ENCODE measurements around the gene GTF2H2C. TPM values are rescaled to one million over a fixed set of nuclear protein-coding genes. Genes with fewer than 3 reads are reported as not detected.

GTF2H2C gene
- total and polyA plus RNA-seq, 2 experiments from 2014 or later = 52.2 to 61.6 TPM

DNA sequence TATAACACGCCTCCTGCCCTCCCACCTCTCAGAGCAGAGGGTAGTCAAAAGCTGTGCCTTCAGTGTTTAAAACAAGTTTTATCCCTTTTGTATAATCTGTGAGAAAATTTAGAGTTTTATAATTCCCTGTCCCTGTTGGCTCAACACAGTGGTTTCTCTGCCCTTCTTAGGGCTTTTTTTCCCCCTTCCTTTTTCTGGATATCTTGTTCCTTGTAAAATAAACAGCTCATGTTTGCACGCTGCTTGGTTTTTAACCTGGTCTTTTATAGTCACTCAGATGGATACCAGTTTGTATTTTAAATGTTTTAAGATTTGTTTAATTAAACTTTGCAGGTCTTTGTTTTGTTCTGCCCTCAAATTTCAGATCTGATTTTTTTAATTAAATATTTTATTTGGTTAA is 40.7 kb upstream of the GTF2H2C start:
- no peak overlapping the region for H3K4me3 ChIP-seq
- Mint-ChIP-seq H3K4me1 (no peaks in the 10 kb centered on the region), H3K9me3 (peaks cover 9% of the 10 kb centered on the region), H3K27ac (no peak overlapping the region), H3K27me3 (ENCODE audit: insufficient read depth, low read depth, poor library complexity) (peaks cover 1% of the 10 kb centered on the region), H3K36me3 (ENCODE audit: low read depth) (peaks cover 34% of the 10 kb centered on the region), H3K4me3 (no peak overlapping the region)
- H4K20me1 ChIP-seq (replicated peaks; ENCODE audit: insufficient read depth) = peaks cover 11% of the 10 kb centered on the region
- H3K79me2 ChIP-seq (replicated peaks; ENCODE audit: insufficient read depth) = peaks cover 9% of the 10 kb centered on the region; the same call in 1 of the 2 replicates
- H3K4me2 ChIP-seq = no peak overlapping the region
- TF ChIP-seq, protein P1, sequence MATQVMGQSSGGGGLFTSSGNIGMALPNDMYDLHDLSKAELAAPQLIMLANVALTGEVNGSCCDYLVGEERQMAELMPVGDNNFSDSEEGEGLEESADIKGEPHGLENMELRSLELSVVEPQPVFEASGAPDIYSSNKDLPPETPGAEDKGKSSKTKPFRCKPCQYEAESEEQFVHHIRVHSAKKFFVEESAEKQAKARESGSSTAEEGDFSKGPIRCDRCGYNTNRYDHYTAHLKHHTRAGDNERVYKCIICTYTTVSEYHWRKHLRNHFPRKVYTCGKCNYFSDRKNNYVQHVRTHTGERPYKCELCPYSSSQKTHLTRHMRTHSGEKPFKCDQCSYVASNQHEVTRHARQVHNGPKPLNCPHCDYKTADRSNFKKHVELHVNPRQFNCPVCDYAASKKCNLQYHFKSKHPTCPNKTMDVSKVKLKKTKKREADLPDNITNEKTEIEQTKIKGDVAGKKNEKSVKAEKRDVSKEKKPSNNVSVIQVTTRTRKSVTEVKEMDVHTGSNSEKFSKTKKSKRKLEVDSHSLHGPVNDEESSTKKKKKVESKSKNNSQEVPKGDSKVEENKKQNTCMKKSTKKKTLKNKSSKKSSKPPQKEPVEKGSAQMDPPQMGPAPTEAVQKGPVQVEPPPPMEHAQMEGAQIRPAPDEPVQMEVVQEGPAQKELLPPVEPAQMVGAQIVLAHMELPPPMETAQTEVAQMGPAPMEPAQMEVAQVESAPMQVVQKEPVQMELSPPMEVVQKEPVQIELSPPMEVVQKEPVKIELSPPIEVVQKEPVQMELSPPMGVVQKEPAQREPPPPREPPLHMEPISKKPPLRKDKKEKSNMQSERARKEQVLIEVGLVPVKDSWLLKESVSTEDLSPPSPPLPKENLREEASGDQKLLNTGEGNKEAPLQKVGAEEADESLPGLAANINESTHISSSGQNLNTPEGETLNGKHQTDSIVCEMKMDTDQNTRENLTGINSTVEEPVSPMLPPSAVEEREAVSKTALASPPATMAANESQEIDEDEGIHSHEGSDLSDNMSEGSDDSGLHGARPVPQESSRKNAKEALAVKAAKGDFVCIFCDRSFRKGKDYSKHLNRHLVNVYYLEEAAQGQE (IDR thresholded peaks at IDR 0.05; ENCODE audit: unreplicated experiment) = no peak
- TF ChIP-seq NANOG (IDR thresholded peaks at IDR 0.05; ENCODE audit: borderline replicate concordance) (no peak), STAT1 (IDR thresholded peaks at IDR 0.05; ENCODE audit: unreplicated experiment) (no peak), ZNF331 (CRISPR knock-in tag; IDR thresholded peaks at IDR 0.05; ENCODE audit: low read depth) (no peak), CREB1 (CRISPR knock-in tag; IDR thresholded peaks at IDR 0.05; ENCODE audit: low read depth) (no peak)
- TF ChIP-seq, protein P2, sequence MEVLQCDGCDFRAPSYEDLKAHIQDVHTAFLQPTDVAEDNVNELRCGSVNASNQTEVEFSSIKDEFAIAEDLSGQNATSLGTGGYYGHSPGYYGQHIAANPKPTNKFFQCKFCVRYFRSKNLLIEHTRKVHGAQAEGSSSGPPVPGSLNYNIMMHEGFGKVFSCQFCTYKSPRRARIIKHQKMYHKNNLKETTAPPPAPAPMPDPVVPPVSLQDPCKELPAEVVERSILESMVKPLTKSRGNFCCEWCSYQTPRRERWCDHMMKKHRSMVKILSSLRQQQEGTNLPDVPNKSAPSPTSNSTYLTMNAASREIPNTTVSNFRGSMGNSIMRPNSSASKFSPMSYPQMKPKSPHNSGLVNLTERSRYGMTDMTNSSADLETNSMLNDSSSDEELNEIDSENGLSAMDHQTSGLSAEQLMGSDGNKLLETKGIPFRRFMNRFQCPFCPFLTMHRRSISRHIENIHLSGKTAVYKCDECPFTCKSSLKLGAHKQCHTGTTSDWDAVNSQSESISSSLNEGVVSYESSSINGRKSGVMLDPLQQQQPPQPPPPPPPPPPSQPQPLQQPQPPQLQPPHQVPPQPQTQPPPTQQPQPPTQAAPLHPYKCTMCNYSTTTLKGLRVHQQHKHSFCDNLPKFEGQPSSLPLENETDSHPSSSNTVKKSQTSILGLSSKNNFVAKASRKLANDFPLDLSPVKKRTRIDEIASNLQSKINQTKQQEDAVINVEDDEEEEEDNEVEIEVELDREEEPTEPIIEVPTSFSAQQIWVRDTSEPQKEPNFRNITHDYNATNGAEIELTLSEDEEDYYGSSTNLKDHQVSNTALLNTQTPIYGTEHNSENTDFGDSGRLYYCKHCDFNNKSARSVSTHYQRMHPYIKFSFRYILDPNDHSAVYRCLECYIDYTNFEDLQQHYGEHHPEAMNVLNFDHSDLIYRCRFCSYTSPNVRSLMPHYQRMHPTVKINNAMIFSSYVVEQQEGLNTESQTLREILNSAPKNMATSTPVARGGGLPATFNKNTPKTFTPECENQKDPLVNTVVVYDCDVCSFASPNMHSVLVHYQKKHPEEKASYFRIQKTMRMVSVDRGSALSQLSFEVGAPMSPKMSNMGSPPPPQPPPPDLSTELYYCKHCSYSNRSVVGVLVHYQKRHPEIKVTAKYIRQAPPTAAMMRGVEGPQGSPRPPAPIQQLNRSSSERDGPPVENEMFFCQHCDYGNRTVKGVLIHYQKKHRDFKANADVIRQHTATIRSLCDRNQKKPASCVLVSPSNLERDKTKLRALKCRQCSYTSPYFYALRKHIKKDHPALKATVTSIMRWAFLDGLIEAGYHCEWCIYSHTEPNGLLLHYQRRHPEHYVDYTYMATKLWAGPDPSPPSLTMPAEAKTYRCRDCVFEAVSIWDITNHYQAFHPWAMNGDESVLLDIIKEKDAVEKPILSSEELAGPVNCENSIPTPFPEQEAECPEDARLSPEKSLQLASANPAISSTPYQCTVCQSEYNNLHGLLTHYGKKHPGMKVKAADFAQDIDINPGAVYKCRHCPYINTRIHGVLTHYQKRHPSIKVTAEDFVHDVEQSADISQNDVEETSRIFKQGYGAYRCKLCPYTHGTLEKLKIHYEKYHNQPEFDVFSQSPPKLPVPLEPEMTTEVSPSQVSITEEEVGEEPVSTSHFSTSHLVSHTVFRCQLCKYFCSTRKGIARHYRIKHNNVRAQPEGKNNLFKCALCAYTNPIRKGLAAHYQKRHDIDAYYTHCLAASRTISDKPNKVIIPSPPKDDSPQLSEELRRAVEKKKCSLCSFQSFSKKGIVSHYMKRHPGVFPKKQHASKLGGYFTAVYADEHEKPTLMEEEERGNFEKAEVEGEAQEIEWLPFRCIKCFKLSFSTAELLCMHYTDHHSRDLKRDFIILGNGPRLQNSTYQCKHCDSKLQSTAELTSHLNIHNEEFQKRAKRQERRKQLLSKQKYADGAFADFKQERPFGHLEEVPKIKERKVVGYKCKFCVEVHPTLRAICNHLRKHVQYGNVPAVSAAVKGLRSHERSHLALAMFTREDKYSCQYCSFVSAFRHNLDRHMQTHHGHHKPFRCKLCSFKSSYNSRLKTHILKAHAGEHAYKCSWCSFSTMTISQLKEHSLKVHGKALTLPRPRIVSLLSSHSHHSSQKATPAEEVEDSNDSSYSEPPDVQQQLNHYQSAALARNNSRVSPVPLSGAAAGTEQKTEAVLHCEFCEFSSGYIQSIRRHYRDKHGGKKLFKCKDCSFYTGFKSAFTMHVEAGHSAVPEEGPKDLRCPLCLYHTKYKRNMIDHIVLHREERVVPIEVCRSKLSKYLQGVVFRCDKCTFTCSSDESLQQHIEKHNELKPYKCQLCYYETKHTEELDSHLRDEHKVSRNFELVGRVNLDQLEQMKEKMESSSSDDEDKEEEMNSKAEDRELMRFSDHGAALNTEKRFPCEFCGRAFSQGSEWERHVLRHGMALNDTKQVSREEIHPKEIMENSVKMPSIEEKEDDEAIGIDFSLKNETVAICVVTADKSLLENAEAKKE (CRISPR knock-in tag; IDR thresholded peaks at IDR 0.05) = no peak
- no peak overlapping the region; the same call in 1 of the 2 replicates for H3K27ac ChIP-seq (ENCODE audit: low read depth)
- no peaks in the 10 kb centered on the region for H3K9me2 ChIP-seq (ENCODE audit: insufficient read depth)
- H3K27me3 ChIP-seq (ENCODE audit: insufficient read depth) = no peaks in the 10 kb centered on the region
- no peaks in the 10 kb centered on the region for H3K4me1 ChIP-seq (ENCODE audit: insufficient read depth)
- no peak overlapping the region for H2AFZ ChIP-seq
- H3F3A ChIP-seq (replicated peaks; ENCODE audit: low read depth) = no peaks in the 10 kb centered on the region
- ATAC-seq = no peak
- no peak for DNase-seq (ENCODE audit: low spot score)
- peaks cover 1% of the 10 kb centered on the region; the same call in 1 of the 2 replicates for H3K36me3 ChIP-seq (ENCODE audit: insufficient read depth)

All from GM23338 (cell line).